Measurements from ENCODE around the gene TEAD4. TPM values are rescaled to one million over a fixed set of nuclear protein-coding genes. Genes with fewer than 3 reads are reported as not detected.

The TEAD4 gene
- total and polyA plus RNA-seq, 2 experiments from 2014 or later, result 5.5 to 12.7 TPM

GRCh38 chr12:2944401-2945047 lies 14.7 kb upstream of the TEAD4 start:
- no peaks in the 10 kb centered on the region for H4K20me1 ChIP-seq (ENCODE audit: insufficient read depth, poor library complexity, severe bottlenecking)
- no peaks in the 10 kb centered on the region for H3K4me1 ChIP-seq (ENCODE audit: insufficient read depth)
- H3K27ac ChIP-seq, result no peak overlapping the region
- H2AFZ ChIP-seq, result no peak overlapping the region
- TF ChIP-seq CTCF (IDR thresholded peaks at IDR 0.05; ENCODE audit: poor library complexity), result peak; percentile 69
- TF ChIP-seq EZH2 (IDR thresholded peaks at IDR 0.05; ENCODE audit: borderline replicate concordance), result no peak
- no peaks in the 10 kb centered on the region for H3K9me2 ChIP-seq (replicated peaks; ENCODE audit: insufficient read depth)
- H3K79me2 ChIP-seq, result no peaks in the 10 kb centered on the region
- H3K9me3 ChIP-seq (ENCODE audit: low read depth), result no peaks in the 10 kb centered on the region
- H3K27me3 ChIP-seq, result no peaks in the 10 kb centered on the region
- 44% methylated on average over 24 of the region's 24 CpGs for WGBS (ENCODE audit: low lambda C conversion rate, missing lambda C conversion rate)
- peak; percentile 66 for DNase-seq (ENCODE audit: low spot score)
- no peak overlapping the region for H3K4me3 ChIP-seq
- no peak overlapping the region for H3K4me2 ChIP-seq
- H3K36me3 ChIP-seq (replicated peaks; ENCODE audit: insufficient read depth, low read depth), result no peaks in the 10 kb centered on the region

- Histone ChIP-seq H3K4me1 (ENCODE audit: insufficient read depth) (no peaks in the 10 kb centered on the region), H3K27ac (no peak overlapping the region), H3K4me2 (no peak overlapping the region), H3K36me3 (replicated peaks; ENCODE audit: insufficient read depth, low read depth) (no peaks in the 10 kb centered on the region), H3K27me3 (no peaks in the 10 kb centered on the region), H3K4me3 (no peak overlapping the region), H4K20me1 (ENCODE audit: insufficient read depth, poor library complexity, severe bottlenecking) (no peaks in the 10 kb centered on the region), H3K9me2 (replicated peaks; ENCODE audit: insufficient read depth) (no peaks in the 10 kb centered on the region), H3K9me3 (ENCODE audit: low read depth) (no peaks in the 10 kb centered on the region), H2AFZ (no peak overlapping the region), H3K79me2 (no peaks in the 10 kb centered on the region)
- DNase-seq (ENCODE audit: low spot score), result no peak
- TF ChIP-seq EZH2 (IDR thresholded peaks at IDR 0.05; ENCODE audit: borderline replicate concordance) (no peak), CTCF (IDR thresholded peaks at IDR 0.05; ENCODE audit: poor library complexity) (no peak), EZH2phosphoT487 (IDR thresholded peaks at IDR 0.05; ENCODE audit: low read depth, severe bottlenecking, unreplicated experiment) (no peak)
- WGBS (ENCODE audit: low lambda C conversion rate, missing lambda C conversion rate), result 85% methylated on average over 4 of the region's 4 CpGs
Observed at GRCh38 chr12:2949411-2949810, 9.8 kb upstream of the TEAD4 start.

GRCh38 chr12:2955888-2956287 lies 3.3 kb upstream of the TEAD4 start:
- no peak overlapping the region for H2AFZ ChIP-seq
- no peak for TF ChIP-seq EZH2phosphoT487 (IDR thresholded peaks at IDR 0.05; ENCODE audit: low read depth, severe bottlenecking, unreplicated experiment)
- no peak for TF ChIP-seq CTCF (IDR thresholded peaks at IDR 0.05; ENCODE audit: poor library complexity)
- no peak for TF ChIP-seq EZH2 (IDR thresholded peaks at IDR 0.05; ENCODE audit: borderline replicate concordance)
- H3K4me2 ChIP-seq, result no peak overlapping the region
- 94% methylated on average over 1 of the region's 1 CpG for WGBS (ENCODE audit: low lambda C conversion rate, missing lambda C conversion rate)
- no peaks in the 10 kb centered on the region for H3K36me3 ChIP-seq (replicated peaks; ENCODE audit: insufficient read depth, low read depth)
- H3K27ac ChIP-seq, result no peak overlapping the region
- H3K9me3 ChIP-seq (ENCODE audit: low read depth), result no peaks in the 10 kb centered on the region
- H3K27me3 ChIP-seq, result no peaks in the 10 kb centered on the region
- DNase-seq (ENCODE audit: low spot score), result no peak
- H3K9me2 ChIP-seq (replicated peaks; ENCODE audit: insufficient read depth), result no peaks in the 10 kb centered on the region
- no peaks in the 10 kb centered on the region for H4K20me1 ChIP-seq (ENCODE audit: insufficient read depth, poor library complexity, severe bottlenecking)
- no peak overlapping the region for H3K4me3 ChIP-seq
- H3K79me2 ChIP-seq, result no peaks in the 10 kb centered on the region
- H3K4me1 ChIP-seq (ENCODE audit: insufficient read depth), result peaks cover 19% of the 10 kb centered on the region

All from hepatocyte (in vitro differentiated cells).